Fibroblast of mammary gland (primary cell): Measurements from ENCODE around the gene SLC7A1.
A peak's percentile ranks its signal among the peaks of the same experiment; 100 is the strongest.

Experiments
- DNase-seq: peaks from one replicate; pipeline ENCODE4 v3.0.0-alpha.2; 2010; ENCODE audit warnings: low read depth
- H3K4me3 ChIP-seq: 2 replicates; pipeline ENCODE4 v1.5.1; 2011; ENCODE audit warnings: low read depth, mild to moderate bottlenecking, low read length, moderate library complexity; ENCODE audit not compliant: control insufficient read depth
- CTCF ChIP-seq: conservative IDR thresholded peaks from 2 replicates; pipeline ENCODE4 v1.5.1; 2011; ENCODE audit warnings: low read depth, low read length, inconsistent platforms; ENCODE audit not compliant: control insufficient read depth, insufficient read depth

The SLC7A1 gene

DNA sequence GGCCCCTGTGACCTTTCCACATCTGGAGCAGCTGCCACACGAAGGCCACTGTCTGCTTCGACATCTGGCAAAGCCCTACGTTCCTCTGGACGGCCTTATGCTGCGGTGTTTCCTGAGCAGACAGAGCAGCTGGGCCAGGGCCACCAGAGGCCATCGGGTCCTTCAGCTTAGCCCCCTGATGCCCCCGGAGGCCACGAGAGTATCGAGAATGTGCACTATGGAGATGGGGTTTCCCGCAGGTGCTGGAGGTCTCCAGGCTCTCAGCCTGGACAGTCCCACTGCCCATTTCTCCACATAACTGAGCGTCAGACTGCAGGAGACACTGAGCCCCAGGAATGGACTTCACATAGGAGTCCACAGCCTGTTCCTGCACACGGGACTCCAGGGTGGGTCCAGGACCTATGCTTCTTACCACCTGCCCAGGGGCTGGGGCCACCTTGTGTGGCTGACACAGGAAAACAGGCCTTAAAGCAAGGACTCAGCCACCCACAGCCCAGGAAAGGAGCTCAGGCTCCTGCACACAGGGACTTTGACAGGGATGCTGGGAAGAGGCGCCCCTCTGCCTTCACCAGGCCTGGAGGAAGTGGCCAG, 80.7 kb downstream of the SLC7A1 start:
- H3K4me3 ChIP-seq, result no peak overlapping the region
- TF ChIP-seq CTCF, result no peak
- DNase-seq, result no peak

DNA sequence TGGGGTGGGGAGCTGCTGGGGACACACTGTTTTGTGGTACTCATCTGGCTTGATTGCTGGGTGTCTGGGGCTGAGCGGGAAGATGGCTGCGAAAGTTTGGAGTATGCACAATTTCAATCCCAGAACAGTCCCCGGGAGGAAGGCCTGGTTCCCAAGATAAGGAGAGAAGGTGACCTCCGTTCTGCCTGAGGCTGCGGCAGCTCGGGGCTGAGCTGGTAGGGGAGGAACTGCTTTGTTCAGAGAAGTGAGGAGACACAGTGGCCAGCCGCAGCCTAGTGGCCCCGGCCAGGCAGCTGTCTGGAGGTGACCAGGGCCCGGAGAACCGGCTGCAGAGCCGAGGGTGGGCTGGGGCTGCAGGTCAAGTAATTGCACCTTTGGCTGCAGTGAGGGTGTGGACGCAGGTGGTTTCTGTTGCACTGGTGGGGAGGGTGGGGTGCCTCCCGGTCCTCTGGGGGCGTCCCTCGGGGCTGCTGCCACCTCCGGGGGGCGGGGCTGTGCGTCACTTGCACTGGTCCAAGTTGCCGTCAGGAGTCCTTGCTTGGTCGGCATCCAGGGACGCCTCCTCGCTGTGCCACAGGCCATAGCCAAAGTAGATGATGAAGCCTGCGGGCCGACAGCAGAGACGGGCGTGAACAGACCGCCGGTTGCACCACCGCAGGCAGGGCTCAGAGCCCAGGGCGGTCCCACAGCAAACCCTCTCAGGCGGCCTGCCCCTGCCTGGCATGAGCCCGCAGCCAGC, 81.3 kb downstream of the SLC7A1 start:
- no peak for TF ChIP-seq CTCF
- H3K4me3 ChIP-seq, result no peak overlapping the region
- no peak for DNase-seq

- peak; percentile 59 for DNase-seq
- TF ChIP-seq CTCF, result no peak
- H3K4me3 ChIP-seq, result no peak overlapping the region
Observed at GRCh38 chr13:29513002-29513980, 82.2 kb downstream of the SLC7A1 start.

GRCh38 chr13:29511980-29512379, 83.5 kb downstream of the SLC7A1 start:
- H3K4me3 ChIP-seq, result no peak overlapping the region
- no peak for TF ChIP-seq CTCF
- DNase-seq, result peak; percentile 77

DNA sequence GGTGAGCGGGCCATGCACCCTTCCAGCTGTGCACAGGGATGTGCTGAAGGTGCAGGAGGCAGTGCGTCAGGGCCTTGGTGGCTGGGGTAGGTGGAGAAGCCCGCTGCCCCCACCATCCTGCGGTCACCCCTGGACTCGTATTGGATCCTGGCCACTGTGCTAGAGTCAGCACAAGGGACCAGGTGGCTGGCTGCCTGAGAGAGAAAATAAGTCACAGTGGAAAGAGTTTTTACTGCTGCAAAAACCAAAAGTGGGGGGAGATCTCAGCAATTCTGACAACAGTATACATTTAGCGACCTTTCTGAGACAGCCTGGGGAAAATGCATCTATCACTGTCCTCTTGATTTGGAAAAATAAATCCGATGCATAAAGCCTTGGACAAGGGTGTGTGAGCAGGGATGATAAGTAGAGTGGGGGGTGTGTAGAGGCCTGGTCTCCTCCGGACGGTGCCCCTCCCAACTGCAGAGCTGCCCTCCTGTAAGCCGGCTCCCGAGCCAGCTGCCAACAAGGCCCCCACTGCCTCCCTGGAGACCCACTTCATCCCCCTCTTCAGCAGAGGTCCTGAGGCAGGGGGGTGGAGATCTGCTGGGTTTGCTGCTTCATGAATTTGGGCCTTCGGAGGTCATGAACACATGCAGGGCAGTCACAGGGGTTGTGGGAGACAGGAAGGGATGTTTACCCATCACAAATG, 84.2 kb downstream of the SLC7A1 start:
- no peak for TF ChIP-seq CTCF
- no peak for DNase-seq
- H3K4me3 ChIP-seq, result no peak overlapping the region

- H3K4me3 ChIP-seq, result no peak overlapping the region
- no peak for DNase-seq
- TF ChIP-seq CTCF, result no peak
Observed at GRCh38 chr13:29510651-29511084, 84.8 kb downstream of the SLC7A1 start.
